GM23338 (cell line): ENCODE measurements around the gene GLI3. TPM values are rescaled to one million over a fixed set of nuclear protein-coding genes. Genes with fewer than 3 reads are reported as not detected.

Source experiments
- ATAC-seq: fragments of 200-7000 bp; cut with Tn5 transposase; 3 replicates; pipeline ENCODE4 v1.9.1; 2020
- DNase-seq: peaks from one replicate; pipeline ENCODE4 v3.0.0-alpha.2; 2015; ENCODE audit warnings: low spot score
- H2AFZ ChIP-seq: fragments of 200-600 bp; sonication (generic); 2 replicates; pipeline ENCODE4 v1.8.0; 2016; ENCODE audit warnings: antibody characterized with exemption, mild to moderate bottlenecking, moderate library complexity
- H3F3A ChIP-seq: fragments of 200-600 bp; sonication (generic); replicated peaks from 2 replicates; pipeline ENCODE4 v1.8.0; 2017; ENCODE audit warnings: antibody characterized with exemption, mixed run types, low read depth
- H3K27ac ChIP-seq: fragments of 200-600 bp; sonication (generic); 2 replicates; pipeline ENCODE4 v1.6.1; 2016; ENCODE audit warnings: low read depth
- H3K27me3 ChIP-seq: fragments of 200-600 bp; sonication (generic); 2 replicates; pipeline ENCODE4 v1.8.0; 2016; ENCODE audit warnings: mild to moderate bottlenecking, mixed run types, moderate library complexity; ENCODE audit not compliant: insufficient read depth
- H3K36me3 ChIP-seq: fragments of 200-600 bp; sonication (generic); 2 replicates; pipeline ENCODE4 v1.8.0; 2016; ENCODE audit warnings: mild to moderate bottlenecking; ENCODE audit not compliant: insufficient read depth
- H3K4me1 ChIP-seq: fragments of 200-600 bp; sonication (generic); 2 replicates; pipeline ENCODE4 v1.8.0; 2016; ENCODE audit warnings: mild to moderate bottlenecking, moderate library complexity; ENCODE audit not compliant: insufficient read depth
- H3K4me2 ChIP-seq: fragments of 200-600 bp; sonication (generic); 2 replicates; pipeline ENCODE4 v1.7.1; 2017; ENCODE audit warnings: mixed run types
- H3K4me3 ChIP-seq: fragments of 200-600 bp; sonication (generic); 2 replicates; pipeline ENCODE4 v1.6.1; 2016; ENCODE audit warnings: mixed run types
- H3K79me2 ChIP-seq: fragments of 200-600 bp; sonication (generic); replicated peaks from 2 replicates; pipeline ENCODE4 v1.8.0; 2017; ENCODE audit warnings: mild to moderate bottlenecking; ENCODE audit not compliant: insufficient read depth
- H3K9me2 ChIP-seq: fragments of 200-600 bp; sonication (generic); 2 replicates; pipeline ENCODE4 v1.8.0; 2017; ENCODE audit not compliant: insufficient read depth
- H4K20me1 ChIP-seq: fragments of 200-600 bp; sonication (generic); replicated peaks from 2 replicates; pipeline ENCODE4 v1.8.0; 2017; ENCODE audit warnings: mild to moderate bottlenecking; ENCODE audit not compliant: insufficient read depth
- H3K27ac Mint-ChIP-seq: 2 replicates; pipeline ENCODE4 v1.8.0; 2020; ENCODE audit warnings: inconsistent platforms, mild to moderate bottlenecking, moderate library complexity, mixed read lengths
- H3K27me3 Mint-ChIP-seq: 3 replicates; pipeline ENCODE4 v1.8.0; 2022; ENCODE audit warnings: low read depth, mild to moderate bottlenecking, moderate library complexity, mixed read lengths, inconsistent platforms; ENCODE audit not compliant: insufficient read depth, poor library complexity
- H3K36me3 Mint-ChIP-seq: 3 replicates; pipeline ENCODE4 v1.8.0; 2021; ENCODE audit warnings: low read depth, mild to moderate bottlenecking, inconsistent platforms, moderate library complexity, mixed read lengths
- H3K4me1 Mint-ChIP-seq: 3 replicates; pipeline ENCODE4 v1.8.0; 2020; ENCODE audit warnings: mild to moderate bottlenecking, inconsistent platforms, mixed read lengths
- H3K4me3 Mint-ChIP-seq: 3 replicates; pipeline ENCODE4 v1.8.0; 2021; ENCODE audit warnings: moderate library complexity, mild to moderate bottlenecking, inconsistent platforms, mixed read lengths
- H3K9me3 Mint-ChIP-seq: 3 replicates; pipeline ENCODE4 v1.8.0; 2020; ENCODE audit warnings: moderate library complexity, mild to moderate bottlenecking, inconsistent platforms, mixed read lengths
- ETS1 ChIP-seq: IDR thresholded peaks from 2 replicates; pipeline ENCODE4 v1.6.1; 2016; ENCODE audit warnings: antibody characterized with exemption
- STAT1 ChIP-seq: IDR thresholded peaks from one replicate; pipeline ENCODE4 v1.6.1; 2016; ENCODE audit warnings: antibody characterized with exemption; ENCODE audit not compliant: unreplicated experiment
- ZNF462 ChIP-seq: fragments of 250-450 bp; sonication (Bioruptor Pico); IDR thresholded peaks from 2 replicates; pipeline ENCODE4 v1.5.0; 2020; ENCODE audit warnings: mild to moderate bottlenecking, moderate library complexity
- polyA plus RNA-seq: library from polyadenylated mRNA; unstranded; fragments of >200 nt; fragmentation: Nextera tagmentation; extraction: Ambion mirVana; gene quantifications from 2 replicates; pipeline ENCODE4 v1.2.1, GENCODE V29; 2016
- total RNA-seq: library from RNA; depleted of rRNA; stranded (reverse); fragments of >200 nt; shearing (Covaris generic); gene quantifications from 2 replicates; pipeline ENCODE4 v1.2.3, GENCODE V29; 2014

Gene GLI3
- total and polyA plus RNA-seq, 2 experiments from 2014 or later: 16.1 to 17.9 TPM

GRCh38 chr7:42069590-42069989, 167.4 kb downstream of the GLI3 start:
- TF ChIP-seq STAT1: no peak
- no peak for TF ChIP-seq ETS1
- DNase-seq: no peak
- no peak overlapping the region for H2AFZ ChIP-seq
- no peaks in the 10 kb centered on the region for H3K36me3 ChIP-seq
- H3K27ac ChIP-seq: no peak overlapping the region
- H3K36me3 Mint-ChIP-seq: no peaks in the 10 kb centered on the region
- no peak for ATAC-seq
- no peaks in the 10 kb centered on the region; the same call in 1 of the 2 replicates for H4K20me1 ChIP-seq
- H3K4me1 ChIP-seq: peaks cover 68% of the 10 kb centered on the region
- no peak overlapping the region for H3K4me3 ChIP-seq
- H3K27me3 Mint-ChIP-seq: no peaks in the 10 kb centered on the region
- no peak overlapping the region for H3K4me2 ChIP-seq
- H3F3A ChIP-seq: no peaks in the 10 kb centered on the region
- peaks cover 71% of the 10 kb centered on the region for H3K4me1 Mint-ChIP-seq
- no peaks in the 10 kb centered on the region for H3K9me3 Mint-ChIP-seq
- no peaks in the 10 kb centered on the region for H3K27me3 ChIP-seq
- H3K4me3 Mint-ChIP-seq: no peak overlapping the region
- H3K79me2 ChIP-seq: no peaks in the 10 kb centered on the region
- no peaks in the 10 kb centered on the region for H3K9me2 ChIP-seq
- no peak overlapping the region for H3K27ac Mint-ChIP-seq

- Histone ChIP-seq H3K79me2 (no peaks in the 10 kb centered on the region), H3K9me2 (no peaks in the 10 kb centered on the region), H4K20me1 (no peaks in the 10 kb centered on the region; the same call in 1 of the 2 replicates), H3K36me3 (no peaks in the 10 kb centered on the region), H3K4me1 (peaks cover 62% of the 10 kb centered on the region), H3F3A (no peaks in the 10 kb centered on the region), H3K4me3 (no peak overlapping the region), H2AFZ (no peak overlapping the region), H3K4me2 (0 out of 2 replicates have a peak overlapping the region, but pooled peaks have one; percentile 10), H3K27me3 (no peaks in the 10 kb centered on the region), H3K27ac (no peak overlapping the region)
- ATAC-seq (peak; percentile 77), DNase-seq (peak; percentile 46)
- no peak overlapping the region for H3K4me3 Mint-ChIP-seq
- TF ChIP-seq ETS1: no peak
- TF ChIP-seq ZNF462 (CRISPR knock-in tag): no peak
- no peaks in the 10 kb centered on the region for H3K27me3 Mint-ChIP-seq
- no peaks in the 10 kb centered on the region for H3K9me3 Mint-ChIP-seq
- H3K27ac Mint-ChIP-seq: peak overlapping the region; percentile 38; the same call in 1 of the 2 replicates
- no peaks in the 10 kb centered on the region for H3K36me3 Mint-ChIP-seq
- H3K4me1 Mint-ChIP-seq: peaks cover 68% of the 10 kb centered on the region
These were observed 168.3 kb downstream of the GLI3 start for GRCh38 chr7:42068554-42069280.
